Activated T-cell treated with anti-CD3 and anti-CD28 coated beads, Interleukin-2, amount 50 U/mL, for 24 hours (primary cell): ENCODE measurements around the gene ERBB3.
"Not testable (repeated sequence)": the region's sequence is repeated elsewhere in the genome, so short reads cannot be mapped to it uniquely, and the experiment has no call there.

ENCODE experiments used
- DNase-seq: peaks from one replicate; pipeline ENCODE4 v3.0.0-alpha.2; 2020
- H3K27ac Mint-ChIP-seq: 2 replicates; pipeline ENCODE4 v1.8.0; 2020; ENCODE audit warnings: mild to moderate bottlenecking, mixed read lengths
- H3K27me3 Mint-ChIP-seq: 2 replicates; pipeline ENCODE4 v1.8.0; 2020; ENCODE audit warnings: mixed read lengths
- H3K36me3 Mint-ChIP-seq: 2 replicates; pipeline ENCODE4 v1.8.0; 2020; ENCODE audit warnings: low read depth, mixed read lengths
- H3K4me1 Mint-ChIP-seq: 2 replicates; pipeline ENCODE4 v1.8.0; 2020; ENCODE audit warnings: low read depth, mixed read lengths
- H3K4me3 Mint-ChIP-seq: 2 replicates; pipeline ENCODE4 v1.8.0; 2020; ENCODE audit warnings: mild to moderate bottlenecking, moderate library complexity, mixed read lengths
- H3K9me3 Mint-ChIP-seq: 2 replicates; pipeline ENCODE4 v1.8.0; 2020; ENCODE audit warnings: mixed read lengths

The ERBB3 gene

DNA sequence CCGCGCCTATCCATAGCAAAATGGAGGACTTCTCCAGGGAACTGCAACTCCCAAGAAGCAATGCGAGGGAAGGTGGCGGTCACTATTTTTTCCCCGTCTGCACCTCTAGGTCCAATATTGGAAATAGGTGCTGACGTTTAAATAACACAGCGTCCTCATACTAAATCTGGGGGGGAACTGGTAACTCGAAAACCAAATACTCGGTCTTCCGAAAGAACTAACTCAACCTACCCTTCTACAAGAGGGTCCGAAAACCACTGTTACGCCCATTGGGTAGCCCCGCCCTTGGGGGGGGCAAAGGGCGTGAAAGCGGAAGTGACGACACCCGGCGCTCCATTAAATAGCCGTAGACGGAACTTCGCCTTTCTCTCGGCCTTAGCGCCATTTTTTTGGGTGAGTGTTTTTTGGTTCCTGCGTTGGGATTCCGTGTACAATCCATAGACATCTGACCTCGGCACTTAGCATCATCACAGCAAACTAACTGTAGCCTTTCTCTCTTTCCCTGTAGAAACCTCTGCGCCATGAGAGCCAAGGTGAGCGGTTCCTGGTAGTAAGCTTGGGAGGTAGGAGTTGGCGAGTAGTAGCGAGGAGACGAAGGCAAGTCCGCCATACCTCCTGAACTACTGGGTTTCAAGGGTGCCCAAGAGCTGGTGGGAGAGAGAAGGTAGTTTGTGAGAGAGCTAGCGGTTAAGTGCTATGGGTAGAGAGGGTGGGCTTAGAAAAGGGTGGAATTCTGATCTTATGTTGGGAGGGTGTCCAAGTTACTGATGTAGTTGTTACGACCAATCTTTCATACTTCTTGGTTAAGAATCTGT, 36.5 kb downstream of the ERBB3 start, which contains the start of gene RPL41:
RPL41 (plus strand) TSS at position 367 of the 815 bp plus-strand sequence.
- Mint-ChIP-seq H3K27ac (peak within 1 kb of the TSS; percentile 100), H3K4me1 (peaks cover 45% of the 10 kb centered on the region), H3K27me3 (no peaks in the 10 kb centered on the region), H3K4me3 (peak within 1 kb of the TSS; percentile 96), H3K36me3 (peaks cover 80% of the 10 kb centered on the region), H3K9me3 (no peaks in the 10 kb centered on the region)
- peak; percentile 97 for DNase-seq

DNA sequence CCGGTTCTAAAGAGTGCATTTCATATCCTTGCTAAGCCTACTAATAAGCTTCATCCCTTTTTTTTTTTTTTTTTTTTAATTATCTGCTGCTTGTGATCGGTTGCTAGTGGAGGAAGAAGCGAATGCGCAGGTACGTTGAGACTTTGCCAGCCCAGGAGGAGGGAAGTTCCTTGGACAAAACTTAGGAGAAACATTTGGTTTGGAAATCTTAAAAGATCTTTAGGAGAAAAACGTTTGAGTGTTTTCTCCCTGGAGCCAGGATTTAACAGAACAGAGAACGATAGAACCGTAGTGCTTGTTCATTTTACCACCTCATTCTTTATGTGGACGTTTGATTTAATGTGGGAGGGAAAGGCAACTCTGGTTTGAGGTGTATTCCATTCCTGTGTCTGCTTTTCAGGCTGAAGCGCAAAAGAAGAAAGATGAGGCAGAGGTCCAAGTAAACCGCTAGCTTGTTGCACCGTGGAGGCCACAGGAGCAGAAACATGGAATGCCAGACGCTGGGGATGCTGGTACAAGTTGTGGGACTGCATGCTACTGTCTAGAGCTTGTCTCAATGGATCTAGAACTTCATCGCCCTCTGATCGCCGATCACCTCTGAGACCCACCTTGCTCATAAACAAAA, 37.2 kb downstream of the ERBB3 start:
- peaks cover 81% of the 10 kb centered on the region for H3K36me3 Mint-ChIP-seq
- H3K4me3 Mint-ChIP-seq: peak overlapping the region; percentile 96
- not testable (repeated sequence) for DNase-seq

DNA sequence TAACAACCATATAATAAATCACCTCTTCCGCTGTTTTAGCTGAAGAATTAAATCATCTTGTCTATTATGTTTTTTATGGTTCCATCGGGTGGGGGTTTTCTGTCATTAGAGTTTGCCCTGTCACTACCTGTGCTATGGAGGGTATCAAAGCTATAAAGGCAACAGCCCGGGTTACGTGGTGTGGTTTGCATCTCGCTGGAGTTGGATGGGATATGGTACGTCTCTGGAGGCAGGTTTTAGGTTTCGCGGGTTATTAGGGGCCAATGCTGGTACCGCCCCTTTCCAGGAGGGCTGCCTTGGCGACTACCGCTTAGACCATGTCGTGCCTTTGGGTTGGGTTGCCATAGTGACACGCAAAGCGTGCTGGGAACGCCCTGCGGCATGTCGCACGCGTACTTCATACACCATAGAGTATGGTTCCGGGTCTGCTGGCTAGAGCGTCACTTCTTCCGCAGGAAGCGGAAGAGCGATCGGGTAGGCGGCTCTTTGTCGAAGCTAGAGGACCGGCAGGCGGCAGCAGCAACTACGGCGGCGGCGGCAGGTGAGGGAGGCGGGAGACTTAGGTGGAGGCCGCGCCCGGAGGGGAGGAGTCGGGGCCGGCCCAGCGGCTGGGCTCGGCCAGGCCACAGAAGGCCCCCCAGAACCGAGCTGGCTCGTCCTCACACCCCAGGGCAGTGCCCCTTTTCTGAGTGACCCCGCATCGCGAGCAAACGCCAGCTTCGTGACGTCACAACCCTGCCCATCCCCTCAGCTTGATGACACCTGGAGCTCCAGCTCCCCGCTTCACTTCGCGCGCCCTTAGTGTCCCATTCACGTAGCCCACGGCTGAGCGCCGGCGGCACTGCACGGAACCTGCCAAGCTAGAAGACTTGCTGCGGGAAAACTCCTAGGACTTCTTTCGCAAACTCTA, 38.1 kb downstream of the ERBB3 start, which contains the start of gene ZC3H10:
ZC3H10 (plus strand) TSS at position 489 of the 910 bp plus-strand sequence. CDS start 2,297 bp downstream, outside the sequence.
- Mint-ChIP-seq H3K27me3 (no peaks in the 10 kb centered on the region), H3K4me1 (peaks cover 43% of the 10 kb centered on the region), H3K9me3 (no peaks in the 10 kb centered on the region), H3K36me3 (peaks cover 79% of the 10 kb centered on the region), H3K4me3 (peak within 1 kb of the TSS; percentile 96), H3K27ac (peak within 1 kb of the TSS; percentile 100)
- peak; percentile 97 for DNase-seq

More for the DNA sequence above, 37.2 kb downstream of the ERBB3 start:
- peaks cover 43% of the 10 kb centered on the region for H3K4me1 Mint-ChIP-seq
- peak overlapping the region; percentile 100 for H3K27ac Mint-ChIP-seq
- not testable (repeated sequence) for H3K27me3 Mint-ChIP-seq, H3K9me3 Mint-ChIP-seq

DNA sequence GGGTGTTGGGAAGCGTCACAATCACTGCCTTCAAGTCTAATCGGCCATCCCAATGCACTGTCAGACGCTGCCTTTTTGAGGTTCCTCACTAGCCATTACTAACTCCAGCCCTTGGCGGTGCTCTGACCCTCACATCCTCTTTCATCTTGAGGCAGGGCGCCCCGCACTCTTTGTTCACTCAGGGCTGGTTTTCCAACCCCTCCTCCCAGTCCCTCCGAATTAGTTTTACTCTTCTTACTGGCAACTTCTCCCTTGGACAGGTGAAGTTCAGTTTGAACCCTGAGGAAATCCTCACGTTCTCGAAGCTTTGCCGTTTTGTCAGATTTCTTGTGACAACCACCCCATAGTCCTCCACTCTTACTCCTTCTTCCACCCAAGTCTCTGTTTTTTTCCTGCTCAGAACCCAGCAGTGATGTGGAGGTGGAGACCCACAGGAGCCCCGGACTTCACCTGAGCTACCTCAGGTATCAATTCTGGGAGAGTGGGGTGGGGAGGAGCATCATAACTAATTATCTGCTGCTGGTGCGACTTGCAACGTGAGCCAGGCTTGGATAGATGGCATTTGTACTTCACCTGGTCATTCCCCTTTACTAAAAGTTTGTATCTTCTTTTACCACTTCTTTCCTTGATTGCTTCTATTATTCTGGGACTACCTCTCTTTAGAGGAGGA, 38.9 kb downstream of the ERBB3 start:
- peak overlapping the region; percentile 96 for H3K4me3 Mint-ChIP-seq
- H3K36me3 Mint-ChIP-seq: peaks cover 72% of the 10 kb centered on the region
- H3K27me3 Mint-ChIP-seq: no peaks in the 10 kb centered on the region
- no peaks in the 10 kb centered on the region for H3K9me3 Mint-ChIP-seq
- no peak for DNase-seq
- peaks cover 44% of the 10 kb centered on the region for H3K4me1 Mint-ChIP-seq
- H3K27ac Mint-ChIP-seq: peak overlapping the region; percentile 100

DNA sequence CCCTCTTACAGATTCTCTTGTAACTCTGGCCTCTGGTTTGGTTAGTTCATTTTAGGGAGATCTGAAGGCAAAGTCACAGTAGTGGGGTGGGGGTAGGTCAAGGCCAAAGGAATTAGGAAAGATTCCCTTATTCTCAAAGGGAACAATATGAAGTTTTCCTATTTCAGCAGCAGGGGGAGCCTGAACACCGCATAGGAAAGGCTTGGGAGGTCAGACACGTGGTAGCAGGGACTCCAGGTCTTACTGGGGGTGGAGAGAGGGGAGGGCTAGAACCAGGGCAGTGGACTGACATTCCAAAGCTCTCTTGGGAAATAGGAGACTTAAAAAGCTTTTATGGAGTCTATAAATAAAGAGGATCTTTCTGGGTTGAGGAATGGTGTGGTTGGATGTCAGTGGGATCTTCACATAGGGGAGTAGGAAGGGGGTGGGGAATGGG, 39.4 kb downstream of the ERBB3 start:
- Mint-ChIP-seq H3K27me3 (no peaks in the 10 kb centered on the region), H3K4me3 (peak overlapping the region; percentile 96), H3K36me3 (peaks cover 71% of the 10 kb centered on the region), H3K9me3 (no peaks in the 10 kb centered on the region), H3K4me1 (peaks cover 48% of the 10 kb centered on the region), H3K27ac (peak overlapping the region; percentile 100)
- DNase-seq: peak; percentile 58

DNA sequence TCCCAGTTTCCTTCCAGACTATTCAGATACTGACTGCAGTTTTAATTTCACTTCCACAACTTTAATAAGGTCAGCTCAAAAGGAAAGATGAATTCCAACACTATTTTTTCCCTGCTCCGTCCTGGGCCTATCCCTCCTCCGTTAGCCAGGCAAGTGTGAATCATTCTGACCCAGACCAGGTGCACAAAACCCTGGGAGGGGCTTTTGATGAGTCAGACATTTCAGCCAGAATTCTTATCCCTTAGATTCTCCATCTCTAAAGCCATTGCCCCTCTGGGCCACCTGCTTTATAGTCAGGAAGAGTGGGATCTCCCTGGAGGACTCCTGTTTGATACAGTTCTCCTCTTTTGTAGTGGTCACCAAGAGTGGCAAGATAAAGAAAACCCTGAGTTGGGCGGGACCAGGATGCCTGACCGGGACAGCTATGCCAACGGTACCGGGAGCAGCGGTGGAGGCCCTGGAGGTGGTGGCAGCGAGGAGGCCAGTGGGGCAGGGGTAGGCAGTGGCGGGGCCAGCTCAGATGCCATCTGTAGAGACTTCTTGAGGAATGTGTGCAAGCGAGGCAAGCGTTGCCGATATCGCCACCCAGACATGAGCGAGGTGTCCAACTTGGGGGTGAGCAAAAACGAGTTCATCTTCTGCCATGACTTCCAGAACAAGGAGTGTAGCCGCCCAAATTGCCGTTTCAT, 40.3 kb downstream of the ERBB3 start:
- Mint-ChIP-seq H3K27me3 (no peaks in the 10 kb centered on the region), H3K27ac (peak overlapping the region; percentile 100), H3K9me3 (no peaks in the 10 kb centered on the region), H3K4me1 (peaks cover 46% of the 10 kb centered on the region), H3K36me3 (peaks cover 66% of the 10 kb centered on the region), H3K4me3 (no peak overlapping the region)
- DNase-seq: no peak

DNA sequence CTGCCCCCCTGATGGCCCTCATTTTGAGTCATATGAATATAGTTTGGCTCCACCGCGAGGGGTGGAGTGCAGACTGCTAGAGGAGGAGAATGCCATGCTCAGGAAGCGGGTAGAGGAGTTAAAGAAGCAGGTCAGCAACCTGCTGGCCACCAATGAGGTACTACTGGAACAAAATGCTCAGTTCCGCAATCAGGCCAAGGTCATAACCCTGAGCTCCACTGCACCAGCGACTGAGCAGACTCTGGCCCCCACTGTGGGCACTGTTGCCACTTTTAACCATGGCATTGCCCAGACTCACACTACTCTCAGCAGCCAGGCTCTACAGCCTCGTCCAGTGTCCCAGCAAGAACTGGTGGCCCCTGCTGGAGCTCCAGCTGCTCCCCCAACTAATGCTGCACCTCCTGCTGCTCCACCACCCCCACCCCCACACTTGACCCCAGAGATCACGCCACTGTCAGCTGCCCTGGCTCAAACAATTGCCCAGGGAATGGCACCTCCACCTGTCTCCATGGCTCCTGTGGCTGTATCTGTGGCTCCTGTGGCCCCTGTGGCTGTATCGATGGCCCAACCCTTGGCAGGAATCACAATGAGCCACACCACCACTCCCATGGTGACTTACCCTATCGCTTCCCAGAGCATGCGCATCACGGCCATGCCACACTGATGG, 41.4 kb downstream of the ERBB3 start:
- DNase-seq: no peak
- Mint-ChIP-seq H3K4me3 (no peak overlapping the region), H3K4me1 (peaks cover 49% of the 10 kb centered on the region), H3K27me3 (no peaks in the 10 kb centered on the region), H3K36me3 (peaks cover 61% of the 10 kb centered on the region), H3K9me3 (no peaks in the 10 kb centered on the region), H3K27ac (peak overlapping the region; percentile 5)

DNA sequence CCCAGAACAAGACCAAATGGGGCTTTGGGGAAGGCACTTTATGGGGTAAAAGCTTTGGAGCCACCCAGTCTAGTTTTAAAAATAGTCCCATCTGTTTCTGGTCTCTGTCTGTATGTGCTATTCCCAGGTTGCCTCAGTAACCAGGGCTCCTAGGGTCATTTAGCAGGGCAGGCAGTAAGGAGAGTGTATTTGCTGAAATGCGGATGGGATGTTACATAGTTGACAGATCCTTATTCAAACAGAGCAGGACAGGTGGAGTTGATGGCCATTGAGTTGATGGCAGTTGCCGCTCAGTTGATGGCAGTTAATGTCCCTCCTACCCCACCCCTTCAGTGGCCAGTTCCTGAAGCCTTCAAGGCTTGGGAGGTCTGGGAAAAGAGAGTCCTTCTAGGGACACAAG, 42.7 kb downstream of the ERBB3 start:
- Mint-ChIP-seq H3K27me3 (no peaks in the 10 kb centered on the region), H3K9me3 (no peaks in the 10 kb centered on the region), H3K4me1 (peaks cover 62% of the 10 kb centered on the region), H3K27ac (peak overlapping the region; percentile 31), H3K4me3 (no peak overlapping the region), H3K36me3 (peaks cover 48% of the 10 kb centered on the region)
- no peak for DNase-seq

DNA sequence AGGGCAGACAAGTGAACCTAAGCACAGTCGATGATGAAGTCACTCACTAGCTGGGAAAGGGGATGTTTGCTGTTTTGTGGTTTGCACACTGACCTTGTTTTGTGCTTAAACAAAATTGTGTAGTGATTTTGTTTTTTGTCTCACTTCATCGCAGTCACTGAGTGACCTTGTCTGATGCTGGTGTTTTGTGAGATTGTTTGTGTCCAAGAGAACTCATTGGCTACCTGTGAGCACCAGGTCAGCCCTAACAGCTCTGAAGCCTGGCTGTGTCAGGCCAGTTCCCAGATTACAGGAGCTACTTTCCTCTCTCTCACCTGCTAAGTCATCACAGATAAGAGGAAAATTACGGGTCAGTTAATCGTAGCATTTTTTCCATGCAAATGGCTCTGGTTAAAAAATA, 44.2 kb downstream of the ERBB3 start:
- Mint-ChIP-seq H3K27me3 (no peaks in the 10 kb centered on the region), H3K9me3 (no peaks in the 10 kb centered on the region), H3K27ac (peak overlapping the region; percentile 27), H3K4me3 (no peak overlapping the region), H3K4me1 (peaks cover 52% of the 10 kb centered on the region), H3K36me3 (peaks cover 48% of the 10 kb centered on the region)
- no peak for DNase-seq

DNA sequence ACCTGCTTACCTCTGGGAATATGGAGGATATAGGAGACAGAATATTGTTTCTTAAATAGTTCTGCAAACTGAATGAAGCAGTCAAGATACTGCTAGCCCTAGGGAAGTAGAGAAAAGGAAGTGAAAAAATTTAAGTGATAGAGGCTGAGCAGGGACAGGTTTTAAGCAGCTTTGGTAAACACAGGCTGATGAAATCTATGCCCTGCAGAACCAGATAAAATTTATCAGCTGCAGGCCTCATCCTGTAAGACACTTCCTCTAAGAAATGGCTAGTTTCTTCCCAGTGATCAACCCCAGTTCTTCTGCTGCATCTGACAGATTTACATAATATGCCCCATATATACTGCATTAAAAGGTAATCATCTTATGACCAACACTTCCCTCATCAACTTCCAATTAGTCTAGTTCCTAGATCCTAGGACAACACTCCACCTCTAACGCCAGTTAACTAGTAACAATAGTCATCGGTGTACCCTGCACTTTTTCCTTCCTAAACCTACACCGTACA, 46.8 kb downstream of the ERBB3 start:
- Mint-ChIP-seq H3K27me3 (no peaks in the 10 kb centered on the region), H3K36me3 (peaks cover 54% of the 10 kb centered on the region), H3K4me1 (peaks cover 56% of the 10 kb centered on the region), H3K4me3 (peak overlapping the region; percentile 91), H3K27ac (peak overlapping the region; percentile 98), H3K9me3 (no peaks in the 10 kb centered on the region)
- DNase-seq: no peak

DNA sequence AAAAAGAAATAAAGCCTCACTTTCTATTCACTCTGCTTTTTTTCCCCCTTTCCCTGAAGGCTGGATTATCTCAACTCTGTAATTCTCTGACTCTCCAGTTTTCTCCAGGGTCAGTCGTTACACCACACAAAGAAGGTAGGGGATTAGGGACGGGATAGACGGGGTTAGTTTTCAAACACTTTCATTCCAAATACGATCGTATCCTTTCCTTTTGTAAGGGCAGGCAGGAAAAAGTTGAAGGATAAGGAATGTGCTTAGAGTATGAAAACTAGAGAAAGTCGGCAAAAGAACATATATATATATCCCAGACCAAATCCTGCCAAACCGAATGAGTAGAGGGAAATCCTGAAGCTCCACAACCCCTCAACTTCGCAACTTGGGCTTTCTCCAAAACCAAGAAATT, 47.5 kb downstream of the ERBB3 start:
- H3K27me3 Mint-ChIP-seq: no peaks in the 10 kb centered on the region
- H3K4me3 Mint-ChIP-seq: peak overlapping the region; percentile 91
- H3K9me3 Mint-ChIP-seq: no peaks in the 10 kb centered on the region
- DNase-seq: no peak
- peak overlapping the region; percentile 98 for H3K27ac Mint-ChIP-seq
- H3K4me1 Mint-ChIP-seq: peaks cover 63% of the 10 kb centered on the region
- peaks cover 55% of the 10 kb centered on the region for H3K36me3 Mint-ChIP-seq

DNA sequence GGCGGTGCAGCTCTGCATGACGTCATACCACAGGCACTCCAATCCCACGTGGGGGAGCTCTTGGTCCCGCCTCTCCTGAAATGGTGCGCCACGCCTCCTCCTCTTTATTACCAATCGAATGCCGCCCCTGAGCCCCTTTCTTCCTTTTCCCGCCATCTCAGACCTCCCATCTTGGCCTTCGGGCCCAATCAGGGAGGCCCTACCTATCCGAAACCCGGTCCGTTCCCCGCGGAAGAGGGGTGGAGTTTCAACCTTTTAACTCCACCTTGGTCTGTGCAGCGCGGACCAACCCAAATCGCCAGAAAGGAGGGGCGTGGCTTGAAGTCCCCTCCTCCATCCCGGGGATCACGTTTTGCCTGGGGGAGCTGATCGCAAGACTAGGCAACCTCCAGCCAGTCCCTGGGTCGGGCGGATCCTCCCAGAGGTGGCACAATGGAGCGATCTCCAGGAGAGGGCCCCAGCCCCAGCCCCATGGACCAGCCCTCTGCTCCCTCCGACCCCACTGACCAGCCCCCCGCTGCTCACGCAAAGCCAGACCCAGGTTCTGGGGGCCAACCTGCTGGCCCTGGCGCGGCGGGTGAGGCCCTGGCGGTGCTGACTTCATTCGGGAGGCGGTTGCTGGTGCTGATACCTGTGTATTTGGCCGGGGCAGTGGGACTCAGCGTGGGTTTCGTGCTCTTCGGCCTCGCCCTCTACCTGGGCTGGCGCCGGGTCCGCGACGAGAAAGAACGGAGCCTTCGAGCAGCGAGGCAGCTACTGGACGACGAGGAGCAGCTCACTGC, 48.1 kb downstream of the ERBB3 start, which contains the start of gene ESYT1:
ESYT1 (plus strand) TSS at position 380 of the 782 bp plus-strand sequence; CDS start at position 433, 53 bp downstream.
- Mint-ChIP-seq H3K4me1 (peaks cover 65% of the 10 kb centered on the region), H3K27ac (peak within 1 kb of the TSS; percentile 98), H3K36me3 (peaks cover 57% of the 10 kb centered on the region), H3K27me3 (no peaks in the 10 kb centered on the region), H3K4me3 (peak within 1 kb of the TSS; percentile 91), H3K9me3 (no peaks in the 10 kb centered on the region)
- DNase-seq: peak; percentile 93
